GM12891 (cell line): ENCODE measurements around the gene PI4KA.
"Not testable (repeated sequence)": the region's sequence is repeated elsewhere in the genome, so short reads cannot be mapped to it uniquely, and the experiment has no call there.

ENCODE experiments used
- DNase-seq: peaks from one replicate; pipeline ENCODE4 v3.0.0; 2011; ENCODE audit warnings: low spot score; ENCODE audit not compliant: insufficient read length
- FAIRE-seq: peaks from 2 replicates; lab custom pipeline; 2011; peaks lifted over from hg19 to GRCh38; lab: Jason Lieb, UNC
- PAX5 ChIP-seq: IDR thresholded peaks from 2 replicates; pipeline ENCODE4 v1.6.1; 2011; ENCODE audit warnings: low read length, moderate library complexity, mild to moderate bottlenecking; ENCODE audit not compliant: insufficient read depth, severe bottlenecking
- POLR2A ChIP-seq: IDR thresholded peaks from 2 replicates; pipeline ENCODE4 v1.6.1; 2011; ENCODE audit warnings: low read depth, low read length, control low read depth
- POLR2AphosphoS5 ChIP-seq: IDR thresholded peaks from 2 replicates; pipeline ENCODE4 v1.6.1; 2011; ENCODE audit warnings: low read depth, low read length, control low read depth
- POU2F2 ChIP-seq: IDR thresholded peaks from 2 replicates; pipeline ENCODE4 v1.6.1; 2011; ENCODE audit warnings: low read depth, mild to moderate bottlenecking, control low read depth, low read length, moderate library complexity
- SPI1 ChIP-seq: IDR thresholded peaks from 2 replicates; pipeline ENCODE4 v1.6.1; 2011; ENCODE audit warnings: low read depth, low read length, control low read depth
- TAF1 ChIP-seq: IDR thresholded peaks from 2 replicates; pipeline ENCODE4 v1.6.1; 2011; ENCODE audit warnings: low read depth, low read length, control low read depth

The PI4KA gene

GRCh38 chr22:20836987-20837823, 21.4 kb downstream of the PI4KA start:
- DNase-seq = no peak
- no peak for TF ChIP-seq POLR2AphosphoS5
- no peak for FAIRE-seq

GRCh38 chr22:20834725-20835124, 23.9 kb downstream of the PI4KA start:
- DNase-seq (no peak), FAIRE-seq (no peak)
- no peak for TF ChIP-seq POU2F2
- TF ChIP-seq POLR2AphosphoS5 = no peak

GRCh38 chr22:20834206-20834605, 24.4 kb downstream of the PI4KA start:
- DNase-seq (no peak), FAIRE-seq (no peak)
- TF ChIP-seq POLR2A = no peak
- no peak for TF ChIP-seq PAX5
- no peak for TF ChIP-seq SPI1
- TF ChIP-seq POU2F2 = no peak
- no peak for TF ChIP-seq TAF1
- TF ChIP-seq POLR2AphosphoS5 = no peak

- TF ChIP-seq POLR2AphosphoS5 (no peak), POU2F2 (no peak), PAX5 (no peak), POLR2A (no peak), TAF1 (no peak), SPI1 (no peak)
- DNase-seq (no peak), FAIRE-seq (no peak)
Observed at GRCh38 chr22:20833225-20833665, 25.4 kb downstream of the PI4KA start.

- TF ChIP-seq PAX5 = no peak
- TF ChIP-seq TAF1 = no peak
- TF ChIP-seq SPI1 = no peak
- no peak for TF ChIP-seq POLR2AphosphoS5
- no peak for TF ChIP-seq POLR2A
- no peak for TF ChIP-seq POU2F2
- no peak for FAIRE-seq
- DNase-seq = no peak
Observed at GRCh38 chr22:20829491-20830134, 29.0 kb downstream of the PI4KA start.

- not testable (repeated sequence) for FAIRE-seq, DNase-seq
Observed at GRCh38 chr22:20826373-20827152, 32.0 kb downstream of the PI4KA start.

GRCh38 chr22:20825624-20826023, 33.0 kb downstream of the PI4KA start:
- DNase-seq = no peak
- no peak for TF ChIP-seq PAX5
- TF ChIP-seq POLR2A = no peak
- FAIRE-seq = no peak

GRCh38 chr22:20825216-20825615, 33.4 kb downstream of the PI4KA start:
- DNase-seq, FAIRE-seq: not testable (repeated sequence)

GRCh38 chr22:20823264-20823663, 35.3 kb downstream of the PI4KA start:
- TF ChIP-seq POU2F2 (no peak), SPI1 (no peak), TAF1 (no peak), POLR2A (no peak), PAX5 (no peak)
- no peak for DNase-seq
- no peak for FAIRE-seq

- DNase-seq (no peak), FAIRE-seq (no peak)
- TF ChIP-seq POLR2AphosphoS5 (no peak), TAF1 (no peak), POU2F2 (no peak), SPI1 (no peak), PAX5 (no peak), POLR2A (no peak)
Observed at GRCh38 chr22:20822240-20822639, 36.4 kb downstream of the PI4KA start.

GRCh38 chr22:20821717-20822239, 36.8 kb downstream of the PI4KA start:
- FAIRE-seq, DNase-seq: not testable (repeated sequence)
